ENCODE measurements around the gene ARAP1. TPM values are rescaled to one million over a fixed set of nuclear protein-coding genes. Genes with fewer than 3 reads are reported as not detected.
A peak's percentile ranks its signal among the peaks of the same experiment; 100 is the strongest.

ARAP1 gene
- total and polyA plus RNA-seq, 7 donors: 31.9 to 135 (median 61.5) TPM

GRCh38 chr11:72702096-72702495 is 50.1 kb downstream of the ARAP1 start:
- Histone ChIP-seq H3K4me1 (peaks cover 0 to 24% (median 19%) of the 10 kb centered on the region in 4 donors), H3K27me3 (no peaks in the 10 kb centered on the region), H3K9me3 (no peaks in the 10 kb centered on the region), H3K4me3 (no peak overlapping the region), H3K36me3 (peaks cover 11 to 79% (median 47%) of the 10 kb centered on the region in 4 donors), H3K27ac (peak overlapping the region in 1 of 4 donors; percentile 56)
- TF ChIP-seq POLR2AphosphoS5 (IDR thresholded peaks at IDR 0.05) (no peak), EP300 (IDR thresholded peaks at IDR 0.05) (no peak), POLR2A (IDR thresholded peaks at IDR 0.05) (no peak), CTCF (IDR thresholded peaks at IDR 0.05) (no peak)
- 81 to 83% methylated on average over 7 of the region's 7 CpGs for WGBS, 2 donors
- intact Hi-C loops (cut with DNase I): no loop called here
- no peak for DNase-seq

GRCh38 chr11:72701466-72701865 is 50.7 kb downstream of the ARAP1 start:
- Histone ChIP-seq H3K4me3 (no peak overlapping the region), H3K27ac (no peak overlapping the region), H3K9me3 (no peaks in the 10 kb centered on the region), H3K36me3 (peaks cover 13 to 79% (median 49%) of the 10 kb centered on the region in 4 donors), H3K4me1 (peaks cover 0 to 19% (median 16%) of the 10 kb centered on the region in 4 donors), H3K27me3 (no peaks in the 10 kb centered on the region)
- WGBS, 2 donors: 93% methylated on average over 10 of the region's 10 CpGs
- DNase-seq: no peak
- TF ChIP-seq CTCF (IDR thresholded peaks at IDR 0.05) (no peak), EP300 (IDR thresholded peaks at IDR 0.05) (no peak), POLR2AphosphoS5 (IDR thresholded peaks at IDR 0.05) (no peak)
- intact Hi-C loops (cut with DNase I): no loop called here

- no peak for TF ChIP-seq POLR2A (IDR thresholded peaks at IDR 0.05)
- TF ChIP-seq CTCF (IDR thresholded peaks at IDR 0.05): no peak
- TF ChIP-seq POLR2AphosphoS5 (IDR thresholded peaks at IDR 0.05): no peak
- no peak for TF ChIP-seq EP300 (IDR thresholded peaks at IDR 0.05)
- H3K9me3 ChIP-seq: no peaks in the 10 kb centered on the region
- no peak overlapping the region for H3K4me3 ChIP-seq
- peaks cover 26 to 79% (median 55%) of the 10 kb centered on the region in 4 donors for H3K36me3 ChIP-seq
- no peak for DNase-seq
- intact Hi-C loops (cut with DNase I): no loop called here
- H3K27me3 ChIP-seq: no peaks in the 10 kb centered on the region
- H3K4me1 ChIP-seq: peaks cover 0 to 19% (median 16%) of the 10 kb centered on the region in 4 donors
- H3K27ac ChIP-seq: no peak overlapping the region
- 88 to 90% methylated on average over 3 of the region's 3 CpGs for WGBS, 2 donors
Measured at GRCh38 chr11:72700146-72700545, 52.1 kb downstream of the ARAP1 start.

GRCh38 chr11:72697814-72698213 is 54.4 kb downstream of the ARAP1 start:
- peaks cover 0 to 5% (median 1%) of the 10 kb centered on the region in 4 donors for H3K4me1 ChIP-seq
- H3K4me3 ChIP-seq: no peak overlapping the region
- no peak for TF ChIP-seq POLR2AphosphoS5 (IDR thresholded peaks at IDR 0.05)
- no peak overlapping the region for H3K27ac ChIP-seq
- intact Hi-C loops (cut with DNase I): no loop called here
- H3K9me3 ChIP-seq: no peaks in the 10 kb centered on the region
- no peak for DNase-seq
- peaks cover 44 to 95% (median 77%) of the 10 kb centered on the region in 4 donors for H3K36me3 ChIP-seq
- no peaks in the 10 kb centered on the region for H3K27me3 ChIP-seq
- 90 to 93% methylated on average over 16 of the region's 16 CpGs for WGBS, 2 donors

- TF ChIP-seq EP300 (IDR thresholded peaks at IDR 0.05) (no peak), POLR2AphosphoS5 (IDR thresholded peaks at IDR 0.05) (no peak), CTCF (IDR thresholded peaks at IDR 0.05) (no peak), POLR2A (IDR thresholded peaks at IDR 0.05) (no peak)
- peak overlapping the region in 1 of 4 donors; percentile 4 for H3K27ac ChIP-seq
- no peaks in the 10 kb centered on the region for H3K4me1 ChIP-seq
- peak; percentile 81 for DNase-seq
- no peaks in the 10 kb centered on the region for H3K9me3 ChIP-seq
- intact Hi-C loops (cut with DNase I): no loop called here
- no peak overlapping the region for H3K4me3 ChIP-seq
- H3K36me3 ChIP-seq: peaks cover 50 to 99% (median 83%) of the 10 kb centered on the region in 4 donors
- WGBS, 2 donors: 87% methylated on average over 44 of the region's 44 CpGs
- no peaks in the 10 kb centered on the region for H3K27me3 ChIP-seq
Measured at GRCh38 chr11:72696866-72697700, 55.1 kb downstream of the ARAP1 start.

Measured in sigmoid colon (tissue), 7 donors.